GM23338 (cell line): ENCODE results near the gene CUX1. TPM values are rescaled to one million over a fixed set of nuclear protein-coding genes. Genes with fewer than 3 reads are reported as not detected.

Experiments
- ATAC-seq: fragments of 200-7000 bp; cut with Tn5 transposase; 3 replicates; pipeline ENCODE4 v1.9.1; 2020
- DNase-seq: peaks from one replicate; pipeline ENCODE4 v3.0.0-alpha.2; 2015; ENCODE audit warnings: low spot score
- H2AFZ ChIP-seq: fragments of 200-600 bp; sonication (generic); 2 replicates; pipeline ENCODE4 v1.8.0; 2016; ENCODE audit warnings: antibody characterized with exemption, mild to moderate bottlenecking, moderate library complexity
- H3F3A ChIP-seq: fragments of 200-600 bp; sonication (generic); replicated peaks from 2 replicates; pipeline ENCODE4 v1.8.0; 2017; ENCODE audit warnings: antibody characterized with exemption, mixed run types, low read depth
- H3K27ac ChIP-seq: fragments of 200-600 bp; sonication (generic); 2 replicates; pipeline ENCODE4 v1.6.1; 2016; ENCODE audit warnings: low read depth
- H3K27me3 ChIP-seq: fragments of 200-600 bp; sonication (generic); 2 replicates; pipeline ENCODE4 v1.8.0; 2016; ENCODE audit warnings: mild to moderate bottlenecking, mixed run types, moderate library complexity; ENCODE audit not compliant: insufficient read depth
- H3K36me3 ChIP-seq: fragments of 200-600 bp; sonication (generic); 2 replicates; pipeline ENCODE4 v1.8.0; 2016; ENCODE audit warnings: mild to moderate bottlenecking; ENCODE audit not compliant: insufficient read depth
- H3K4me1 ChIP-seq: fragments of 200-600 bp; sonication (generic); 2 replicates; pipeline ENCODE4 v1.8.0; 2016; ENCODE audit warnings: mild to moderate bottlenecking, moderate library complexity; ENCODE audit not compliant: insufficient read depth
- H3K4me2 ChIP-seq: fragments of 200-600 bp; sonication (generic); 2 replicates; pipeline ENCODE4 v1.7.1; 2017; ENCODE audit warnings: mixed run types
- H3K4me3 ChIP-seq: fragments of 200-600 bp; sonication (generic); 2 replicates; pipeline ENCODE4 v1.6.1; 2016; ENCODE audit warnings: mixed run types
- H3K79me2 ChIP-seq: fragments of 200-600 bp; sonication (generic); replicated peaks from 2 replicates; pipeline ENCODE4 v1.8.0; 2017; ENCODE audit warnings: mild to moderate bottlenecking; ENCODE audit not compliant: insufficient read depth
- H3K9me2 ChIP-seq: fragments of 200-600 bp; sonication (generic); 2 replicates; pipeline ENCODE4 v1.8.0; 2017; ENCODE audit not compliant: insufficient read depth
- H4K20me1 ChIP-seq: fragments of 200-600 bp; sonication (generic); replicated peaks from 2 replicates; pipeline ENCODE4 v1.8.0; 2017; ENCODE audit warnings: mild to moderate bottlenecking; ENCODE audit not compliant: insufficient read depth
- H3K27ac Mint-ChIP-seq: 2 replicates; pipeline ENCODE4 v1.8.0; 2020; ENCODE audit warnings: inconsistent platforms, mild to moderate bottlenecking, moderate library complexity, mixed read lengths
- H3K27me3 Mint-ChIP-seq: 3 replicates; pipeline ENCODE4 v1.8.0; 2022; ENCODE audit warnings: low read depth, mild to moderate bottlenecking, moderate library complexity, mixed read lengths, inconsistent platforms; ENCODE audit not compliant: insufficient read depth, poor library complexity
- H3K36me3 Mint-ChIP-seq: 3 replicates; pipeline ENCODE4 v1.8.0; 2021; ENCODE audit warnings: low read depth, mild to moderate bottlenecking, inconsistent platforms, moderate library complexity, mixed read lengths
- H3K4me1 Mint-ChIP-seq: 3 replicates; pipeline ENCODE4 v1.8.0; 2020; ENCODE audit warnings: mild to moderate bottlenecking, inconsistent platforms, mixed read lengths
- H3K4me3 Mint-ChIP-seq: 3 replicates; pipeline ENCODE4 v1.8.0; 2021; ENCODE audit warnings: moderate library complexity, mild to moderate bottlenecking, inconsistent platforms, mixed read lengths
- H3K9me3 Mint-ChIP-seq: 3 replicates; pipeline ENCODE4 v1.8.0; 2020; ENCODE audit warnings: moderate library complexity, mild to moderate bottlenecking, inconsistent platforms, mixed read lengths
- CREB1 ChIP-seq: fragments of 250-450 bp; sonication (Bioruptor Pico); IDR thresholded peaks from 2 replicates; pipeline ENCODE4 v1.5.0; 2020; ENCODE audit warnings: low read depth, mild to moderate bottlenecking, moderate library complexity
- CTCF ChIP-seq, 2 experiments: fragments of 200-600 bp in 1 of 2; sonication (generic) in 1 of 2; conservative IDR thresholded peaks; 2 replicates each; pipeline versions ENCODE4 v1.5.1 to v1.6.1; 2016 to 2017; ENCODE audit warnings: antibody characterized with exemption in 2 of 2, low read depth in 2 of 2, mild to moderate bottlenecking in 2 of 2, moderate library complexity in 1 of 2
- ETS1 ChIP-seq: IDR thresholded peaks from 2 replicates; pipeline ENCODE4 v1.6.1; 2016; ENCODE audit warnings: antibody characterized with exemption
- EZH2 ChIP-seq: fragments of 200-600 bp; sonication (generic); IDR thresholded peaks from one replicate; pipeline ENCODE4 v1.8.0; 2017; ENCODE audit warnings: antibody characterized with exemption, mild to moderate bottlenecking, low read depth; ENCODE audit not compliant: unreplicated experiment
- EZH2phosphoT487 ChIP-seq: fragments of 200-600 bp; sonication (generic); IDR thresholded peaks from one replicate; pipeline ENCODE4 v1.8.1; 2018; ENCODE audit warnings: antibody characterized with exemption; ENCODE audit not compliant: unreplicated experiment
- JUNB ChIP-seq: IDR thresholded peaks from one replicate; pipeline ENCODE4 v1.6.1; 2016; ENCODE audit warnings: antibody characterized with exemption; ENCODE audit not compliant: unreplicated experiment
- NANOG ChIP-seq: IDR thresholded peaks from 2 replicates; pipeline ENCODE4 v1.6.1; 2016; ENCODE audit warnings: antibody characterized with exemption, borderline replicate concordance
- POLR2AphosphoS5 ChIP-seq: IDR thresholded peaks from 2 replicates; pipeline ENCODE4 v1.6.1; 2016; ENCODE audit warnings: antibody characterized with exemption, low read depth
- REST ChIP-seq: IDR thresholded peaks from one replicate; pipeline ENCODE4 v1.6.1; 2018; ENCODE audit warnings: antibody characterized with exemption; ENCODE audit not compliant: unreplicated experiment
- STAT1 ChIP-seq: IDR thresholded peaks from one replicate; pipeline ENCODE4 v1.6.1; 2016; ENCODE audit warnings: antibody characterized with exemption; ENCODE audit not compliant: unreplicated experiment
- ZNF114 ChIP-seq: fragments of 250-450 bp; sonication (Bioruptor Pico); IDR thresholded peaks from 2 replicates; pipeline ENCODE4 v1.5.0; 2020; ENCODE audit warnings: mild to moderate bottlenecking, moderate library complexity
- ZNF331 ChIP-seq: fragments of 250-450 bp; sonication (Bioruptor Pico); IDR thresholded peaks from 2 replicates; pipeline ENCODE4 v1.5.0; 2020; ENCODE audit warnings: low read depth, mild to moderate bottlenecking, moderate library complexity
- ZNF462 ChIP-seq: fragments of 250-450 bp; sonication (Bioruptor Pico); IDR thresholded peaks from 2 replicates; pipeline ENCODE4 v1.5.0; 2020; ENCODE audit warnings: mild to moderate bottlenecking, moderate library complexity
- polyA plus RNA-seq: library from polyadenylated mRNA; unstranded; fragments of >200 nt; fragmentation: Nextera tagmentation; extraction: Ambion mirVana; gene quantifications from 2 replicates; pipeline ENCODE4 v1.2.1, GENCODE V29; 2016
- total RNA-seq: library from RNA; depleted of rRNA; stranded (reverse); fragments of >200 nt; shearing (Covaris generic); gene quantifications from 2 replicates; pipeline ENCODE4 v1.2.3, GENCODE V29; 2014

CUX1 gene
- total and polyA plus RNA-seq, 2 experiments from 2014 or later, result 49.9 to 64.0 TPM

- TF ChIP-seq ZNF114 (no peak), REST (no peak), JUNB (no peak), EZH2phosphoT487 (no peak), CREB1 (CRISPR knock-in tag) (no peak), STAT1 (no peak), CTCF (conservative IDR thresholded peaks at IDR 0.05; ENCODE audit: low read depth in 2 of 2) (no peak), NANOG (no peak), ZNF462 (CRISPR knock-in tag) (no peak), ETS1 (no peak), EZH2 (no peak), POLR2AphosphoS5 (no peak), ZNF331 (no peak)
- H3K27me3 Mint-ChIP-seq, result no peaks in the 10 kb centered on the region
- H3K4me3 Mint-ChIP-seq, result no peak overlapping the region
- no peaks in the 10 kb centered on the region for H3K27me3 ChIP-seq
- H3K9me2 ChIP-seq, result no peaks in the 10 kb centered on the region
- H3F3A ChIP-seq, result no peaks in the 10 kb centered on the region
- no peak overlapping the region for H3K4me3 ChIP-seq
- peaks cover 18% of the 10 kb centered on the region for H3K4me1 Mint-ChIP-seq
- ATAC-seq (no peak), DNase-seq (no peak)
- no peak overlapping the region for H3K27ac ChIP-seq
- no peaks in the 10 kb centered on the region; the same call in 1 of the 2 replicates for H4K20me1 ChIP-seq
- no peak overlapping the region for H3K4me2 ChIP-seq
- H3K79me2 ChIP-seq, result no peaks in the 10 kb centered on the region
- peaks cover 19% of the 10 kb centered on the region; the same call in 2 of the 3 replicates for H3K36me3 Mint-ChIP-seq
- H2AFZ ChIP-seq, result no peak overlapping the region
- H3K27ac Mint-ChIP-seq, result no peak overlapping the region
- H3K4me1 ChIP-seq, result no peaks in the 10 kb centered on the region
- H3K36me3 ChIP-seq, result no peaks in the 10 kb centered on the region; the same call in 1 of the 2 replicates
- H3K9me3 Mint-ChIP-seq, result no peaks in the 10 kb centered on the region
These were observed 349.8 kb downstream of the CUX1 start for GRCh38 chr7:102167254-102167653.
